Posterior cingulate gyrus (tissue), 11 donors: ENCODE measurements around the gene FFAR3.
A peak's percentile ranks its signal among the peaks of the same experiment; 100 is the strongest.
"Not testable (repeated sequence)": the region's sequence is repeated elsewhere in the genome, so short reads cannot be mapped to it uniquely, and the experiment has no call there.

Source experiments
- DNase-seq, 10 donors: peaks; one replicate each; pipeline versions ENCODE4 v3.0.0 to v3.0.0-alpha.2; 2020 to 2021; ENCODE audit warnings: mixed read lengths in 3 of 10
- intact Hi-C: fragments of 100-400 bp; cut with DNase I; formaldehyde crosslinking; loops from one replicate; pipeline ENCODE4 v1.15.1; 2023

The FFAR3 gene

DNA sequence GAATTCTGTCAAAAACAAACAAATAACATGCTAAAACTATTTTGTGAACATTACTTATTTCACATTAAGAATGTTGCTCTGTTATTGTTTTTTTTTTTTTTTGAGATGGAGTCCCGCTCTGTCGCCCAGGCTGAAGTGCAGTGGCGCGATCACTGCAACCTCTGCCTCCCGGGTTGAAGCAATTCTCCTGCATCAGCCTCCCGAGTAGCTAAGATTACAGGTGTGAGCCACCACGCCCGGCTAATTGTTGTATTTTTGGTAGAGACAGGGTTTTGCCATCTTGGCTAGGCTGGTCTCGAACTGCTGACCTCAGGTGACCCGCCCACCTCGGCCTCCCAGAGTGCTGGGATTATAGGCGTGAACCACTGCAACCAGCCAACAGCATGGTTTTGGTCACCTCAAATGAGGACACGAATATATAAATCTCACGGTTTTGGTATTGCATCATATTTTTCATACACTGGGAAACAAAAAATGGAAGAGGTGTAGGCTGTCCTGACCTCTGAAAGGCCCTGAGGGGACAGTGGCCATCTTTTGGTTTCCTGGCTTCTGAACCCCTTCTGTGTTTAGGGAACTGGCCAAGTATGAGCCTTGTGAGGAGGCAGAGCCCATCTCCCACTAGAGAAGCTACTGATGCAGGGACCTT is 38.1 kb downstream of the FFAR3 start:
- no peak for DNase-seq
- intact Hi-C loops = no loop called here

DNA sequence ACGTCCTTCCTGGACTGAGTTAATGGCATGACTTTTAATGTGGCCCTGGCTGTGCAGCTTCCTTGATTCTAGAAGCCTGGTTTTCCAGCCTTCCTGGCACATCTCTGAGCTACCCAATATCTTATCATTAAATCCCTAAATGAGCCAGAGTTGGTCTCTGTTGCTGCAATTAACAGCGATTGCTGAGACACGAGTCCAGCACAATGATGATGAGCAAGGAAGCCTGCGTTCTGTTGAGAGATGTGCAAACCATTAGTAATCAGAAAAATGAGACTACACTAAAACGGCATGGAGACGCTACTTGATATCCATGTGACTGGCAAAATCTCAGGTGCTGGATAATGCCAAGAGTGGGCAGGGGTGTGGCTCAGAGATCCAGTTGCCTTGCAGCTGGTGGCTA is 38.8 kb downstream of the FFAR3 start:
- no peak for DNase-seq
- intact Hi-C loops = no loop called here

DNA sequence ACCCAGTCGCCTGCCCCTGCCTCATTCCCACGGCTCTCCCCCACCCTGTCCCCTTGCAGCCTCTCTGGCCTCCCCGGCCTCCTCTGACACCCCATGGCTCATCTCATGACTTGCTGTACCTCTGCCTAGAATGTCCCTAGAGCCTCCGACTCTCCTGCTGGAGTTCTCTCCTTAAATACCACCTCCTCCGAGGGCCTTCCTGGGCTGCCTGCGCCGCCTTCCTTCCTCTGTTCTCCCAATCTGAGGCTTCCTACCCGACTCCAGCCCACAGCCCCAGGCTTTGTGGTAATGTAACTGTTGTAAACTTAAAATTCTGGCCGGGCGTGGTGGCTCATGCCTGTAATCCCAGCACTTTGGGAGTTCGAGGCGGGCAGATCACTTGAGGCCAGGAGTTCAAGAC is 40.3 kb downstream of the FFAR3 start:
- no peak for DNase-seq
- intact Hi-C loops = no loop called here

DNA sequence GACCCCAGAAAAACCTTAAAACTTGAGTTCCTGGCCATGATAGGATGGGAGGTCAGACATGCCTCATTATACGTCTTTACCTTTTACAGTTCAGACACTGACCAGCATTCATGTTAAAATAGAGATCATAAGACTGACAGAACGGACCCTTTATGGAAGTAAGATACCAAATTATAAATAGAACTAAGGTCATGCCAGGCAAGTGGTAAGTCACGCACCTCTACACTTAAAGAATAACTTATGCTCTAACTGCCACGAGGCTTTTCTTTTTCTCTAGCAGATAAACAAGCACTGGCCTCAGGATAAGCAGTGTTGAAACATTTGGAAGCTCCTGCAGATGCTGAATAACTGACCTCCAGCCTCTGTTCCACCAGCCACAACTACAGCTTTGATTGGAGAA is 41.0 kb downstream of the FFAR3 start:
- intact Hi-C loops = no loop called here
- no peak for DNase-seq

DNA sequence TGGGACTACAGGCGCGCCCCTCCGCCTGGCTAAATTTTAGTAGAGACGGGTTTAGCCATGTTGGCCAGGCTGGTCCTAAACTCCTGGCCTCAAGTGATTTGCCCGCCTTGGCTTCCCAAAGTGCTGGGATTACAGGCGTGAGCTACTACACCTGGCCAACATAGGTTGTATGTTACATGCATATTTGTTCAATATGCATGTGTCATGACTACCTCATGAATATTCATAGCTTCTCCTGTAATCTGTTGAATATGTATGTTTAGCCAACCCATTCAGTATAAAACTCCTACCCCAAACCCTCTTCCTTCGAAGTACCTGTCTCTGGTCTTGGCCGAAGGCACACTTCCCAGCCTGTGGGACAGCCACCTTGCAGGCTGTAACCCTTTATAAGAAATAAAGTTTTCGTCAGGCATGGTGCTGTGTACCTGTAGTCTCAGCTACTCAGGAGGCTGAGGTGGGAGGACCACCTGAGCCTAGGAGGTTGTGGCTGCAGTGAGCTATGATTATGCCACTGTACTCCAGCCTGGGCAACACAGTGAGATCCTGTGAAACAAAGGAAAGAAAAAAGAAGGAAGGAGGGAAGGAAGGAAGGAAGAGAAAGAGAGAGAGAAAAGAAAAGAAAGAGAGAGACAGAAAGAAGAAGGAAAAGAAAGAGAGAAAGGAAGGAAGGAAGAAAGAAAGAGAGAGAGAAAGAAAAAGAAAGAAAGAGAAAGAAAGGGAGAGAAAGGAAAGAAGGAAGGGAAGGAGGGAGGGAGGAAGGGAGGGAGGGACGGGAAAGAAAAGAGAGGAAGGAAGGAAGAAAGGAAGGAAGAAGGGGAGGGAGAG is 41.9 kb downstream of the FFAR3 start:
- intact Hi-C loops = no loop called here
- no peak for DNase-seq

DNA sequence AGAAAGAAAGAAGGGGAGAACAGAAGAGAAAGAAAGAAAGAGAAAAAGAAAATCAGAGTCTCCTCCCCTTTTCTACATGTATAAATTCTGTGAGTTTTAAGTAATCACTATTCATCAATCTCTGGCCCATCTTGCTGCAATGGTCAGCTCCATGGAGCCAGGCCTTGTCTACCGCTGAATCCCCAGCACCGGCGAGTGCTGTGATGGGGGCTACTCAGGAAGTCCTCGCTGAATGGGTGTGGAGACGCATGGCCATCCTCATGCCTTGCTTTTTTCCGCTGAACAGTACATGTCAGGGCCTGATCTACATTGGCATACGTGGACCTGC is 42.5 kb downstream of the FFAR3 start:
- DNase-seq = no peak
- intact Hi-C loops = no loop called here

DNA sequence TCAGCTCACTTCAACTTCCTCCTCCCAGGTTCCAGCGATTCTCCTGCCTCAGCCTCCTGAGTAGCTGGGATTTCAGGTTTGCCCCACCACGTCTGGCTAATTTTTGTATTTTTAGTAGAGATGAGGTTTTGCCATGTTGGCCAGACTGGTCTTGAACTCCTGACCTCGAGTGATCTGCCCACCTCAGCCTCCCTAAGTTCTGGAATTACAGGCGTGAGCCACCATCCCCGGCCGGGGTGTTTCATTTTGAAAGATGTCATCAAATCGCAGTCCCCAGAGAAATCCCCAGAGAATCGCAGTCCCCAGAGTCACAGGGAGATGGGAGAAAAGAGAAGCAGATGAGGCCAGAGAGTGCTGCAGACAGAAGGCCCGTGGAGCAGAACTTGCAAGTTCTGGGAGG is 43.2 kb downstream of the FFAR3 start:
- intact Hi-C loops, DNase-seq: not testable (repeated sequence)

DNA sequence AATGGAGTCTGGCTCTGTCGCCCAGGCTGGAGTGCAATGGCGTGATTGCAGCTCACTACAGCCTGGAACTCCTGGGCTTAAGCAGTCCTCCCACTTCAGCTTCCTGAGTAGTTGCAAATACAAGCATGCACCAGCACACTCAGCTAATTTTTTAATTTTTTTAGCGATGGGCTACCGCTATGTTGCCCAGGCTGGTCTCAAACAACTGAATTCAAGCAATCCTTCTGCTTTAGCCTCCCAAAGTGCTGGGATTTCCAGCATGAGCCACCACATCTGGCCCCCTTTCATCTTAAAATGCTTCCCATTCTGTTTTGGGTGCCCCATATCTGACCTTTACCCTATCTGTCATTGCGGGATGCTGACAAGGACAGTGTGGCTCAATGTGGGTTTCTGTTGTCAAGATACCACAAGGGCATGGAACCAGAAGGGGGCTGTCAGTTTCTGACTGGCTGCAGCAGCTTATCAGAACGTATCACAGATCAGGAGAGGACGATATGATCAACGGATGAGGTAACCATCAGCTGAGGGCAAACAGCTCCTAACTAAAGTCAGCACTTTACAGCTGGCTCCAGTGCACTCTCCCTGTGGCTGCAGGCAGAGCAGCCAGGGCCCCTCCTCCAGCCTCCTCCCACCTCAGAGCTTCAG is 45.0 kb downstream of the FFAR3 start:
- intact Hi-C loops = no loop called here
- no peak for DNase-seq

DNA sequence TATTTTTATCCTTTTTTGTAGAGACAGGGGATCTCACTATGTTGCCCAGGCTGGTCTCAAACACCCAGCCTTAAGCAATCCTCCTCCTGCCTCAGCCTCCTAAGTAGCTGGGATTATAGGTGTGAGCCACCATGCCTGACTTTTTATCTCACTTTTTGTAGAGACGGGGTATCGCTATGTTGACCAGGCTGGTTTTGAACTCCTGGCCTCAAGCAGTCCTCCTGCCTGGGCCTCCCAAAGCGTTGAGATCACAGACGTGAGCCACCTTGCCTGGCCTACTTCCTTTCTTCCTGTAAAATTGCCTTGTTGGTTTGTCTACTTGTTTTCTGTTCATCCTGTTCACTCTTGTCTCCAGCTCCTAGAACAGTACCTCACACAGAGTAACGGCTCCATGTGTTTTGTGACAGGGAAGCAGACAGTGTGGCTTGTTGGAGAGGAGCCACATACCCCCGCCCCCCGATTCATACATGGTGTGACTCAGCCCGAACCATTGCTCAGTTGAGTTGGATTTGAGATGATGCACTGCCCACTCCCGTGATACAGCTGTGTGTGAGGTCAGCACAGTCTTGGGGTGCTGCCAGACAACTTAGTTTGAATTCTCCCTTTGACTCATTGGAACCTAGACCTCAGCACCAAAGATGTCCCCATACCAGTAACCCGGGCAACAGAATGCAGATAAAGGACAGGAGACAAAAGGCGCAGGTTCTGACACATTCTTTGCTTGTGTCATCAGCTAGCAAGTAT is 46.8 kb downstream of the FFAR3 start:
- intact Hi-C loops = no loop called here
- peak in 2 of 10 donors; percentile 38 to 85 for DNase-seq

DNA sequence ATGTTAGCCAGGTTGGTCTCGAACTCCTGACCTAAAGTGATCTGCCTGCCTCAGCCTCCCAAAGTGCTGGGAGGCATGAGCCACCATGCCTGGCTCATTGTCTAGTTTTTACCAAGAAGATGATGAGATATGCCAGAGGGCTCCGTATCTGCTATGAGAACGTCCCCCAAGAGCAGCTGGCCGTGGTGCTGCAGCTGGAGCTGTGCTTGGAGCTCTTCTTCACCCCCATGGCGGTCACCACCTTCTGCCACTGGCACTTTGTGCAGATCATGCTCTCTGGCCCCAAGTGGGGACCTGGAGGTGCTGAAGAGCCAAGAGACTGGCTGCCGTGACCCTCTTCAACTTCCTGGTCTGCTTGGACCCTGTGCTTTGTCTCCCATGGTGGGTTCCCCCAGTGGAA is 49.4 kb downstream of the FFAR3 start:
- no peak for DNase-seq
- intact Hi-C loops = no loop called here

DNA sequence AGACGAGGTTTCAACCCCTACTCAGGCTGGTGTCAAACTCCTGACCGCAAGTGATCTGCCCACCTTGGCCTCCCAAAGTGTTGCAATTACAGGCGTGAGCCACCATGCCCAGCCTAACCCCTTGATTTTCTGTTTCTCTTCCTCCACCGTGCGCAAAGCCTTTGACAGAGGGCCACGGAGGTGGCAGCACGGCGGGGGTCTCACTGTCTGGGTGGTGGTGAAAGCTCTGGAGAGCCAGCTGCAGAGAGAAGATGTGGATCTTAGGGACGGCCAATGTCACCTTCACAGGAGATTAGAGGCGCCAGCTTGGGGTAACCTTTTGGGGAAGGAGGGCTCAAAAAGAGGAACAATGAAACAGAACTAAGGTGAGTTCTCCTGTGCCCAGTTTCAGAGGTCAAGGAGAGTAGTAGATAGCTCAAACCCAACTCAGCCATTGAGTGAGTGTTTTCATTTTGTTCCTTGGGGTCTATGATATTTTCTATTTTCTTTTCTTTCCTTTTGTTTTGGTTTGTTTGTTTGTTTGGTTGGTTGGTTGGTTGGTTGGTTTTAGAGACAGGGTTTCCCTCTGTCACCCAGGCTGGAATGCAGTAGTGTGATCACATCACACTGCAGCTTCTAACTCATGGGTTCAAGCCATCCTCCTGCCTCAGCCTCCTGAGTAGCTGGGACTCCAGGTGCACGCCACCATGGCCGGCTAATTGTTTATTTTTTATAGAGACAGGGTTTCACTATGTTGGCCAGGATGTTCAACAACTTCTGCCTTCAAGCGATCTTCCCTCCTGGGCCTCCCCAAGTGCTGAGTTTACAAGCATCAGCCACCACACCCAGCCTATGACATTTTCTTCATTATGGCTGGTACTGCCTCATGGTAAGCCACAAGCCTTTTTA is 50.3 kb downstream of the FFAR3 start:
- no peak for DNase-seq
- intact Hi-C loops = no loop called here

DNA sequence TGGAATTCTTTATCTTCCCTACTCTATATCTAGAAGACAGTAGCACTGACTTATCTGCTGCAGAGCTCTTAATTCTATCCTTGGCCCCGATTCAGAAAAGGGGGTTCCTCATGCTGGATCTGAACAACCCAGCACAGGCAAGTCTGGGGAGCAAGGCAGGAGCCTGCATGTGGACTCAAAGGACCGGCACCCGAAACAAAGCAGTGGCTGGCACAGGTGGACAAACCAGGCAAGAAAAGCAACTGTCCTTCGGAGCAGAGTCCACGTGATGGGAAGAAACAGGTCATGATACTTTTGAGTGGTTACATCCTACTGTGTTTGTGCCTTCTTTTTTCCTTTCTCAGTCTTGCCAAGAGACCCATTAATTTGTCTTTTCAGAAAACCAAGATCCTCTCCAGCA is 50.9 kb downstream of the FFAR3 start:
- no peak for DNase-seq
- intact Hi-C loops = no loop called here
